Mammary epithelial cell (primary cell): ENCODE data around the gene CENPT.

Source experiments
- EZH2 ChIP-seq: IDR thresholded peaks from 2 replicates; pipeline ENCODE4 v1.6.1; 2012; ENCODE audit warnings: low read length, inconsistent platforms, borderline replicate concordance
- TF ChIP-seq, protein P1 (sequence below), 2 donors: IDR thresholded peaks in 1 of 2; conservative IDR thresholded peaks in 1 of 2; 2 replicates each; pipeline ENCODE4 v1.5.1; 2011 to 2012; ENCODE audit warnings: inconsistent platforms in 2 of 2, low read length in 2 of 2, mild to moderate bottlenecking in 2 of 2, control low read depth in 1 of 2, low read depth in 1 of 2; ENCODE audit not compliant: insufficient read depth in 1 of 2; ENCODE audit errors: extremely low read depth in 1 of 2

DNA sequence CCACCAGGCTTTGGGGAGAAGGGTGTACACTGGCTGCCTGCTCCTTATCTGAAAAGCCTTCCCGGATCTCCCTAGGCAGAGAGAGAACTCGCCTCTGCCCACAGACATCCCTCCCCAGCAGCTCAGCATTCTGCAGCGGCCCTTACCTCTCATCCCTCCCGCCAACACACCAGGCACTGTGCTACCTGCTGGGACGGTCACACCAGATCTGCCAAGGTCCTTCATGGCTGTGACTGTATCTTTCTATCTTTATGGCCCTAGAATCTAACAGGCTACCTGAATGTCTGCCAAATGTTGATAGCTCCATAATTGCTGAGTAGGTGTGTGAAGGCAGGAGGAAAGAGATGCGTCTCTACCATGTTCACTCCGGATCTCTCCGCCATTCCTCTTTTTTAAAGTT, 32.9 kb downstream of the CENPT start:
- TF ChIP-seq, protein P1, sequence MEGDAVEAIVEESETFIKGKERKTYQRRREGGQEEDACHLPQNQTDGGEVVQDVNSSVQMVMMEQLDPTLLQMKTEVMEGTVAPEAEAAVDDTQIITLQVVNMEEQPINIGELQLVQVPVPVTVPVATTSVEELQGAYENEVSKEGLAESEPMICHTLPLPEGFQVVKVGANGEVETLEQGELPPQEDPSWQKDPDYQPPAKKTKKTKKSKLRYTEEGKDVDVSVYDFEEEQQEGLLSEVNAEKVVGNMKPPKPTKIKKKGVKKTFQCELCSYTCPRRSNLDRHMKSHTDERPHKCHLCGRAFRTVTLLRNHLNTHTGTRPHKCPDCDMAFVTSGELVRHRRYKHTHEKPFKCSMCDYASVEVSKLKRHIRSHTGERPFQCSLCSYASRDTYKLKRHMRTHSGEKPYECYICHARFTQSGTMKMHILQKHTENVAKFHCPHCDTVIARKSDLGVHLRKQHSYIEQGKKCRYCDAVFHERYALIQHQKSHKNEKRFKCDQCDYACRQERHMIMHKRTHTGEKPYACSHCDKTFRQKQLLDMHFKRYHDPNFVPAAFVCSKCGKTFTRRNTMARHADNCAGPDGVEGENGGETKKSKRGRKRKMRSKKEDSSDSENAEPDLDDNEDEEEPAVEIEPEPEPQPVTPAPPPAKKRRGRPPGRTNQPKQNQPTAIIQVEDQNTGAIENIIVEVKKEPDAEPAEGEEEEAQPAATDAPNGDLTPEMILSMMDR (conservative IDR thresholded peaks at IDR 0.05 in 1 of 2, IDR thresholded peaks at IDR 0.05 in 1 of 2; ENCODE audit: extremely low read depth in 1 of 2, insufficient read depth in 1 of 2, low read depth in 1 of 2, low read length in 2 of 2): no peak
- no peak for TF ChIP-seq EZH2
